K562 (cell line): Measurements from ENCODE around the gene SOX12. TPM values are rescaled to one million over a fixed set of nuclear protein-coding genes. Genes with fewer than 3 reads are reported as not detected.

Source experiments
- BHLHE40 ChIP-seq: IDR thresholded peaks from 2 replicates; pipeline ENCODE4 v1.6.1; 2011; ENCODE audit warnings: low read length, improper control_type of control experiment
- EWSR1 ChIP-seq: fragments of 450-650 bp; IDR thresholded peaks from 2 replicates; pipeline ENCODE4 v1.6.1; 2018; ENCODE audit warnings: borderline replicate concordance, mild to moderate bottlenecking, low read depth, moderate library complexity; ENCODE audit not compliant: partially characterized antibody
- EZH2 ChIP-seq: IDR thresholded peaks from 2 replicates; pipeline ENCODE4 v1.6.1; 2012; ENCODE audit warnings: low read depth, mild to moderate bottlenecking, inconsistent platforms, low read length, borderline replicate concordance
- FUS ChIP-seq: fragments of 200-400 bp; formaldehyde crosslinking; optimal IDR thresholded peaks from 2 replicates; pipeline ENCODE3; 2017; ENCODE audit warnings: low read depth, low read length
- HMG20B ChIP-seq: fragments of 250-450 bp; sonication (Bioruptor Pico); IDR thresholded peaks from 2 replicates; pipeline ENCODE4 v1.5.0; 2021; ENCODE audit warnings: mild to moderate bottlenecking
- HMGN3 ChIP-seq: IDR thresholded peaks from 2 replicates; pipeline ENCODE4 v1.6.1; 2011; ENCODE audit warnings: borderline replicate concordance, low read depth, mild to moderate bottlenecking, mixed read lengths, low read length; ENCODE audit not compliant: insufficient read length; ENCODE audit errors: extremely low read depth
- HNRNPLL ChIP-seq: fragments of 200-400 bp; formaldehyde crosslinking; IDR thresholded peaks from 2 replicates; pipeline ENCODE4 v1.6.1; 2017; ENCODE audit warnings: low read length, low read depth, mild to moderate bottlenecking; ENCODE audit not compliant: poor library complexity, severe bottlenecking
- NFE2L1 ChIP-seq: fragments of 450-650 bp; IDR thresholded peaks from 2 replicates; pipeline ENCODE4 v1.6.1; 2016; ENCODE audit warnings: missing genetic modification characterization, low read depth, mild to moderate bottlenecking, missing compliant biosample characterization, moderate library complexity, borderline replicate concordance
- PHF8 ChIP-seq: fragments of 200-600 bp; sonication (generic); IDR thresholded peaks from 2 replicates; pipeline ENCODE4 v1.6.1; 2012; ENCODE audit warnings: mixed run types, mild to moderate bottlenecking, inconsistent platforms, low read length, moderate library complexity, borderline replicate concordance
- SRSF1 ChIP-seq: fragments of 200-400 bp; formaldehyde crosslinking; IDR thresholded peaks from 2 replicates; pipeline ENCODE4 v1.6.1; 2017; ENCODE audit warnings: mild to moderate bottlenecking, low read depth, low read length, moderate library complexity
- ZNF217 ChIP-seq: sonication (generic); formaldehyde crosslinking; IDR thresholded peaks from 2 replicates; pipeline ENCODE4 v1.8.0; 2022; ENCODE audit warnings: mild to moderate bottlenecking, missing genetic modification reagents
- ZNF561 ChIP-seq: fragments of 450-650 bp; formaldehyde crosslinking; conservative IDR thresholded peaks from 2 replicates; pipeline ENCODE4 v1.4.0; 2020; ENCODE audit warnings: mild to moderate bottlenecking, moderate library complexity
- polyA plus RNA-seq, 8 experiments: library from polyadenylated mRNA; depleted of rRNA in 4 of 8; stranded (reverse) in 5 of 8; unstranded in 3 of 8; fragments of >200 nt; fragmentation: Nextera tagmentation in 2 of 8; fragmentation: Illumina TruSeq in 1 of 8; extraction: Ambion mirVana in 2 of 8; extraction: Trizol in 1 of 8; gene quantifications; 2 replicates each; pipeline versions ENCODE4 v1.2.1 to v1.2.3, GENCODE V29; 2011 to 2014; ENCODE audit warnings: inconsistent platforms in 1 of 8, missing spikeins in 1 of 8
- total RNA-seq, 7 experiments: library from RNA; depleted of rRNA in 6 of 7; stranded (reverse); fragments of >200 nt in 6 of 7; fragmentation: Illumina TruSeq in 2 of 7; extraction: Trizol in 2 of 7; gene quantifications; 2 replicates each; pipeline versions ENCODE4 v1.2.1 to v1.2.3, GENCODE V29; 2011 to 2021; ENCODE audit warnings: low replicate concordance in 1 of 7
- TF ChIP-seq, protein P1 (sequence below): fragments of 250-450 bp; sonication (Bioruptor Pico); IDR thresholded peaks from 2 replicates; pipeline ENCODE4 v1.5.0; 2021
- TF ChIP-seq, protein P2 (sequence below): sonication (generic); formaldehyde crosslinking; IDR thresholded peaks from 2 replicates; pipeline ENCODE4 v1.8.0; 2022; ENCODE audit warnings: mild to moderate bottlenecking, missing genetic modification reagents
- TF ChIP-seq, protein P3 (sequence below), 2 experiments: fragments of 250-450 bp in 1 of 2; fragments of 450-650 bp in 1 of 2; sonication (Bioruptor Pico) in 1 of 2; IDR thresholded peaks; 2 replicates each; pipeline versions ENCODE4 v1.6.1 to v1.8.0; 2016 to 2021; ENCODE audit warnings: mild to moderate bottlenecking in 2 of 2, moderate library complexity in 2 of 2, missing compliant biosample characterization in 1 of 2, missing genetic modification characterization in 1 of 2
- TF ChIP-seq, protein P4 (sequence below), 2 experiments: fragments of 450-650 bp; IDR thresholded peaks; 2 replicates each; pipeline ENCODE4 v1.6.1; 2018; ENCODE audit warnings: mild to moderate bottlenecking in 2 of 2, low read depth in 1 of 2; ENCODE audit not compliant: partially characterized antibody in 2 of 2
- TF ChIP-seq, protein P5 (sequence below), 3 experiments: IDR thresholded peaks in 2 of 3; conservative IDR thresholded peaks in 1 of 3; 2 replicates each; pipeline ENCODE4 v1.5.1; 2011 to 2012; ENCODE audit warnings: low read length in 3 of 3, mild to moderate bottlenecking in 3 of 3, control low read depth in 2 of 3, improper control_type of control experiment in 1 of 3, inconsistent platforms in 1 of 3, low read depth in 1 of 3, mixed read lengths in 1 of 3, moderate library complexity in 1 of 3; ENCODE audit not compliant: insufficient read depth in 2 of 3

The SOX12 gene
- total and polyA plus RNA-seq, 9 of the 15 experiments (the other 6 are each of a cell fraction or from before 2014, with no cell fraction given): 0.42 to 26.3 (median 2.6) TPM

DNA sequence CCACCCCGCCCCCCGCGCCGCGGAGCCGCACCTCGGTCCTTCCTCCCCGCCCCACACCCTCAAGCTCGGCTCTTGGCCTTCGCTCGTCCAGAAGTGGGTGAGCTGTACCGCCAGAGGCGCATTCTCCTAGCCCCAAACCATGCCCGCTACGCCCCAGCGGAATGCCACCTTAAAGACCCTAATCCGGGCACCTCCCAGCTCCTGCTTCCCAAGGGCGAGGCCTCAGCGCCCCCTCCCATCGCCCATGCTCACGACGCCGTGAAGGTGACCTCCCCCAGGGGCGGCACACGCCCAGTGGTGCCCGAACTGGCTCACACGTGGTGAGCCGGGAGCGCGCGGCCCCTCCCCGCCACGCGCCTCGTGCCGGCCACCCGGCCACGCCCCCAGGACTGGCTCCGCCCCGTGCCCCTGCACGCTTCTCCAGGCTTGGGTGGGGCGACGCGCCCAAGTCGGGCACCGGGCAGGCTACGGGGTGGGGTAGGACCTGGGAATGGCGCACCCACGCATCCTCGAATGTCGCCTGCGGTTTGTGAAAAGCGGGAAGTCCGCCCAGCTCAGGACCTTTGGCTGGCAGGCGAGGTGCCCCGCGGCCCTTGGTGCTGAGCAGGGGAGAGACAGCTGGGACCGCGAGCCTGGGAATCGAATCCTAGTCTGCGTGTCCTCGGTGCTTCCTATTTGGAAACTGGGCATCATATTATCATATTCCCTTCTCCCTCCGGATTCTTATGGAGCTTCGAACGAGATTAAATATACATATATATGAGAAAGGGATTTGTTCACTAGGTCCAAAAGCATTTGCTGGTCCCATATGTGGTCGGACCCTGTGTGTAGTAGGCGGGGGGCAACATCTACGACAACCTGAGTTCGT is 941 bp upstream of the SOX12 start (continued):
- TF ChIP-seq ZNF561 (CRISPR knock-in tag) (no peak), ZNF217 (CRISPR knock-in tag) (no peak; the same call in 1 of the 2 replicates), FUS (no peak), BHLHE40 (peak; percentile 97), HNRNPLL (peak; percentile 12), SRSF1 (no peak), EZH2 (no peak), EWSR1 (no peak), NFE2L1 (tag) (no peak), HMGN3 (peak; percentile 87), PHF8 (peak; percentile 67; the same call in 1 of the 2 replicates), HMG20B (no peak)
- TF ChIP-seq, protein P1, sequence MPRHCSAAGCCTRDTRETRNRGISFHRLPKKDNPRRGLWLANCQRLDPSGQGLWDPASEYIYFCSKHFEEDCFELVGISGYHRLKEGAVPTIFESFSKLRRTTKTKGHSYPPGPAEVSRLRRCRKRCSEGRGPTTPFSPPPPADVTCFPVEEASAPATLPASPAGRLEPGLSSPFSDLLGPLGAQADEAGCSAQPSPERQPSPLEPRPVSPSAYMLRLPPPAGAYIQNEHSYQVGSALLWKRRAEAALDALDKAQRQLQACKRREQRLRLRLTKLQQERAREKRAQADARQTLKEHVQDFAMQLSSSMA: no peak
- TF ChIP-seq, protein P2, sequence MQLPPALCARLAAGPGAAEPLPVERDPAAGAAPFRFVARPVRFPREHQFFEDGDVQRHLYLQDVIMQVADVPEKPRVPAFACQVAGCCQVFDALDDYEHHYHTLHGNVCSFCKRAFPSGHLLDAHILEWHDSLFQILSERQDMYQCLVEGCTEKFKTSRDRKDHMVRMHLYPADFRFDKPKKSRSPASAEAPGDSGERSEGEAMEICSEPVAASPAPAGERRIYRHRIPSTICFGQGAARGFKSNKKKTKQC (CRISPR knock-in tag): peak; percentile 98
- TF ChIP-seq, protein P3, sequence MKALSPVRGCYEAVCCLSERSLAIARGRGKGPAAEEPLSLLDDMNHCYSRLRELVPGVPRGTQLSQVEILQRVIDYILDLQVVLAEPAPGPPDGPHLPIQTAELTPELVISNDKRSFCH (CRISPR knock-in tag; IDR thresholded peaks at IDR 0.05): no peak
- TF ChIP-seq, protein P3 (tag; IDR thresholded peaks at IDR 0.05): peak; percentile 50
- TF ChIP-seq, protein P4, sequence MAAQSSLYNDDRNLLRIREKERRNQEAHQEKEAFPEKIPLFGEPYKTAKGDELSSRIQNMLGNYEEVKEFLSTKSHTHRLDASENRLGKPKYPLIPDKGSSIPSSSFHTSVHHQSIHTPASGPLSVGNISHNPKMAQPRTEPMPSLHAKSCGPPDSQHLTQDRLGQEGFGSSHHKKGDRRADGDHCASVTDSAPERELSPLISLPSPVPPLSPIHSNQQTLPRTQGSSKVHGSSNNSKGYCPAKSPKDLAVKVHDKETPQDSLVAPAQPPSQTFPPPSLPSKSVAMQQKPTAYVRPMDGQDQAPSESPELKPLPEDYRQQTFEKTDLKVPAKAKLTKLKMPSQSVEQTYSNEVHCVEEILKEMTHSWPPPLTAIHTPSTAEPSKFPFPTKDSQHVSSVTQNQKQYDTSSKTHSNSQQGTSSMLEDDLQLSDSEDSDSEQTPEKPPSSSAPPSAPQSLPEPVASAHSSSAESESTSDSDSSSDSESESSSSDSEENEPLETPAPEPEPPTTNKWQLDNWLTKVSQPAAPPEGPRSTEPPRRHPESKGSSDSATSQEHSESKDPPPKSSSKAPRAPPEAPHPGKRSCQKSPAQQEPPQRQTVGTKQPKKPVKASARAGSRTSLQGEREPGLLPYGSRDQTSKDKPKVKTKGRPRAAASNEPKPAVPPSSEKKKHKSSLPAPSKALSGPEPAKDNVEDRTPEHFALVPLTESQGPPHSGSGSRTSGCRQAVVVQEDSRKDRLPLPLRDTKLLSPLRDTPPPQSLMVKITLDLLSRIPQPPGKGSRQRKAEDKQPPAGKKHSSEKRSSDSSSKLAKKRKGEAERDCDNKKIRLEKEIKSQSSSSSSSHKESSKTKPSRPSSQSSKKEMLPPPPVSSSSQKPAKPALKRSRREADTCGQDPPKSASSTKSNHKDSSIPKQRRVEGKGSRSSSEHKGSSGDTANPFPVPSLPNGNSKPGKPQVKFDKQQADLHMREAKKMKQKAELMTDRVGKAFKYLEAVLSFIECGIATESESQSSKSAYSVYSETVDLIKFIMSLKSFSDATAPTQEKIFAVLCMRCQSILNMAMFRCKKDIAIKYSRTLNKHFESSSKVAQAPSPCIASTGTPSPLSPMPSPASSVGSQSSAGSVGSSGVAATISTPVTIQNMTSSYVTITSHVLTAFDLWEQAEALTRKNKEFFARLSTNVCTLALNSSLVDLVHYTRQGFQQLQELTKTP (IDR thresholded peaks at IDR 0.05; ENCODE audit: low read depth in 1 of 2, partially characterized antibody in 2 of 2): no peak
- TF ChIP-seq, protein P5, sequence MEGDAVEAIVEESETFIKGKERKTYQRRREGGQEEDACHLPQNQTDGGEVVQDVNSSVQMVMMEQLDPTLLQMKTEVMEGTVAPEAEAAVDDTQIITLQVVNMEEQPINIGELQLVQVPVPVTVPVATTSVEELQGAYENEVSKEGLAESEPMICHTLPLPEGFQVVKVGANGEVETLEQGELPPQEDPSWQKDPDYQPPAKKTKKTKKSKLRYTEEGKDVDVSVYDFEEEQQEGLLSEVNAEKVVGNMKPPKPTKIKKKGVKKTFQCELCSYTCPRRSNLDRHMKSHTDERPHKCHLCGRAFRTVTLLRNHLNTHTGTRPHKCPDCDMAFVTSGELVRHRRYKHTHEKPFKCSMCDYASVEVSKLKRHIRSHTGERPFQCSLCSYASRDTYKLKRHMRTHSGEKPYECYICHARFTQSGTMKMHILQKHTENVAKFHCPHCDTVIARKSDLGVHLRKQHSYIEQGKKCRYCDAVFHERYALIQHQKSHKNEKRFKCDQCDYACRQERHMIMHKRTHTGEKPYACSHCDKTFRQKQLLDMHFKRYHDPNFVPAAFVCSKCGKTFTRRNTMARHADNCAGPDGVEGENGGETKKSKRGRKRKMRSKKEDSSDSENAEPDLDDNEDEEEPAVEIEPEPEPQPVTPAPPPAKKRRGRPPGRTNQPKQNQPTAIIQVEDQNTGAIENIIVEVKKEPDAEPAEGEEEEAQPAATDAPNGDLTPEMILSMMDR (IDR thresholded peaks at IDR 0.05 in 2 of 3, conservative IDR thresholded peaks at IDR 0.05 in 1 of 3; ENCODE audit: insufficient read depth in 2 of 3, low read depth in 1 of 3, low read length in 3 of 3): peak; percentile 1 to 24 (median 16); a peak in 1 of 6 replicates
